A204.1 (cell line): ENCODE measurements around the gene SAMD3.
"Not testable (repeated sequence)": the region's sequence is repeated elsewhere in the genome, so short reads cannot be mapped to it uniquely, and the experiment has no call there.

Experiments
- FAIRE-seq: peaks from 2 replicates; lab custom pipeline; 2012; peaks lifted over from hg19 to GRCh38; lab: Jason Lieb, UNC

SAMD3 gene

GRCh38 chr6:130129762-130130246 is 92.9 kb downstream of the SAMD3 start:
- no peak for FAIRE-seq

GRCh38 chr6:130128326-130128725 is 94.4 kb downstream of the SAMD3 start:
- FAIRE-seq, result no peak

GRCh38 chr6:130127195-130127594 is 95.6 kb downstream of the SAMD3 start:
- no peak for FAIRE-seq

- FAIRE-seq, result no peak
These were observed 100.5 kb downstream of the SAMD3 start for GRCh38 chr6:130122243-130122642.

GRCh38 chr6:130120731-130121130 is 102.0 kb downstream of the SAMD3 start:
- FAIRE-seq, result no peak

GRCh38 chr6:130119211-130119610 is 103.5 kb downstream of the SAMD3 start:
- FAIRE-seq, result no peak

GRCh38 chr6:130118236-130118635 is 104.5 kb downstream of the SAMD3 start:
- no peak for FAIRE-seq

- not testable (repeated sequence) for FAIRE-seq
These were observed 105.5 kb downstream of the SAMD3 start for GRCh38 chr6:130117187-130117701.

GRCh38 chr6:130116273-130116672 is 106.5 kb downstream of the SAMD3 start:
- FAIRE-seq, result no peak

GRCh38 chr6:130115036-130115435 is 107.7 kb downstream of the SAMD3 start:
- FAIRE-seq, result no peak

GRCh38 chr6:130113201-130113710 is 109.5 kb downstream of the SAMD3 start:
- FAIRE-seq, result no peak

- no peak for FAIRE-seq
These were observed 111.7 kb downstream of the SAMD3 start for GRCh38 chr6:130111031-130111430.

GRCh38 chr6:130107710-130108109 is 115.0 kb downstream of the SAMD3 start:
- FAIRE-seq, result no peak

- FAIRE-seq, result no peak
These were observed 116.6 kb downstream of the SAMD3 start for GRCh38 chr6:130105996-130106704.

GRCh38 chr6:130099119-130099518 is 123.6 kb downstream of the SAMD3 start:
- FAIRE-seq, result no peak

- FAIRE-seq, result no peak
These were observed 124.4 kb downstream of the SAMD3 start for GRCh38 chr6:130098317-130098716.
